GM21526 (cell line): Measurements from ENCODE around the gene MAP7D1.
A peak's percentile ranks its signal among the peaks of the same experiment; 100 is the strongest.

Experiments
- ATAC-seq: cut with Tn5 transposase; IDR thresholded peaks from one replicate; pipeline ENCODE4 v1.9.1; 2021; ENCODE audit warnings: moderate library complexity; ENCODE audit not compliant: unreplicated experiment, low FRiP score

MAP7D1 gene

GRCh38 chr1:36126797-36127500, 29.0 kb upstream of the MAP7D1 start:
- no peak for ATAC-seq

DNA sequence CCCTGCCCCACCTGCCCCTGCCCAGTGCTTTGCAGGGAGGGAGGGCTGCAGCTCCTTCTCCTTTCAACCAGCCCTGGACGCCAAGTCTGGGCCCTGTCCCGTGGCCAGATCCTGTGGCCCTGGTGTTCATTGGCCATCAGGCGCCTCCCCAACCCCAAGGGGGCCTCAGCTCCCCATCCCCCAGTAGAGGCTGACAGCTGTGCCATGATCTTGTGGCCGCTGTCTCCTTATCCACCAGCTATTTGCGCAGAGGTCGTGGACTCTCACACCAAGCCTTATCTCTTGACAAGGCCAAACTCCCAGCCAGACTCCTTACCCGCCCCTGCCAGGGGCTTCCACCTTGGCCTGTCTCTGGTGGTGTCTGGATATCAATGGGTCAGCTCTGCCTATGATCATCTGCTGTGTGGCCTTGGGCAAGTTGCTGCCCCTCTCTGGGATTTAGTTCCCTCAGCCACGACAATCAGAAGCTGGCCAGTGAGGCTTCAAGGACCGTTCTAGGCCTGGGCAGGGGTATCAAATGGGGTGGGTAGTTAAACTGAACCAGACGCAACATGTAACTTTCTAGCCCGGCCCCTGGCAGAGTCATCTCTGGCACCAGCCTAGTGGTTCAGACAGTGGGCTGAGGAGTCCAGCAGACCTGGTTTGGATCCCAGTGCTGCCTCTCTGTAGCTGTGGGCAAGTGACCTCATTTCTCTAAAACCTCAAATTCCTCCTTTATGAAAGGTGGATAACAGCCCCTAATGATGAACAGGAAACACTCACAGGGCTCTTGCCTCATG, 27.6 kb upstream of the MAP7D1 start:
- ATAC-seq: no peak

- ATAC-seq: no peak
These were observed 27.1 kb upstream of the MAP7D1 start for GRCh38 chr1:36128905-36129206.

- no peak for ATAC-seq
These were observed 23.9 kb upstream of the MAP7D1 start for GRCh38 chr1:36132029-36132428.

GRCh38 chr1:36133484-36133883, 22.5 kb upstream of the MAP7D1 start:
- no peak for ATAC-seq

- ATAC-seq: no peak
These were observed 21.9 kb upstream of the MAP7D1 start for GRCh38 chr1:36134031-36134430.

GRCh38 chr1:36134505-36135329, 21.2 kb upstream of the MAP7D1 start:
- no peak for ATAC-seq

DNA sequence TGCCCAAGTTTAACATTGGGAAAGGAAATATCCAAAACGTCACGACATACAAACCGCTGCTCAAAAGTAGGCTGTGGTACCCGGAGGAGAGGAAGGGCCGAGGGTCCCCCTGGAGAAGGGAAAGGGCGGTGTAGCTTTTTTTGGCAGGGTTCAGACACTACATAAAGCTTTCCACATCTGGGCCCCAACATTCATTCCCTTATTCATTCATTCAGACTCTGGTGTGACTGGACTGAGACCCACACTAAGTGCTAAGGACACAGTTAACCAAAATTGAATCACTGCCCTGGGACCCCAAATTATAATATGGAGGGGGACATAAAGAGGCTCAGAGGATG, 20.7 kb upstream of the MAP7D1 start:
- no peak for ATAC-seq

DNA sequence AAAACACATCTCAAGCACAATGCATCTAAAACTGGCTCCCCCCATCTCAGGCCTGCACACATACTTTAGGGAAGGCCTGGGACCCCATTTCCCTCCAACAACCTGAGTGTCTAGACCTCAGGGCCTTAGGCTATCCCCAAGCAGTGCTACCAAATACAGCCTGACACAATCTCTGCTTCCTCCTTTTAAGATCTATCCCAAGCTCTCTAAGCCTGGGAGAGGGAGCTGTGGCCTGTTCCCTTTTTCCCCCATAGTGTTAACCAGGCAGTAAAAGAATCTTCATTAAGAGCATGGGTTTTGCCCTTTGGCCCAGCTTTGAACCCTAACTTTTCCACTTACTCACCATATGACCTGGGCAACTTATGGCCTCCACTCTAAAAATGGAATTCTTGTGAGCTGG, 20.2 kb upstream of the MAP7D1 start:
- no peak for ATAC-seq

- no peak for ATAC-seq
These were observed 19.4 kb upstream of the MAP7D1 start for GRCh38 chr1:36136535-36136934.

DNA sequence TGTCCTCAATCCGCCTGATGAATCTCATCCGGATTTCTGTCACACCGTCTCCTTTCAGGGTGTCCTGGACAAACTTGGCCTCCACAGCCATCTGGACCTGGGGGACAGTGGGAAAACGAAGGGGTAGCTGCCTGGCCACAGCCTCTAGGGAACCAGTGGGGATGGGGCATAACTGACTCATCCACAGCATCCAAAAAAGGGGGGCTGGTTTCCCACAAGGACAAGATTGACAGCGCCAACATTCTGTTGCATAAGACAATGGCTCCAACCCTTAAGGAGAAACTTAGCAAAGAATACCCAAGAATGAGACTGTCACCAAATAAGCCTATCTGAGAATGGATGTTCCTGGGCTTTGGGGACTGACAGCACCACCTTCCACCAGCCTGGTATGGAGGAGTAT, 18.7 kb upstream of the MAP7D1 start:
- no peak for ATAC-seq

- no peak for ATAC-seq
These were observed 18.2 kb upstream of the MAP7D1 start for GRCh38 chr1:36137776-36138175.

- ATAC-seq: no peak
These were observed 16.4 kb upstream of the MAP7D1 start for GRCh38 chr1:36139521-36139920.

- ATAC-seq: no peak
These were observed 13.8 kb upstream of the MAP7D1 start for GRCh38 chr1:36142121-36142520.

GRCh38 chr1:36143424-36143823, 12.5 kb upstream of the MAP7D1 start:
- no peak for ATAC-seq

DNA sequence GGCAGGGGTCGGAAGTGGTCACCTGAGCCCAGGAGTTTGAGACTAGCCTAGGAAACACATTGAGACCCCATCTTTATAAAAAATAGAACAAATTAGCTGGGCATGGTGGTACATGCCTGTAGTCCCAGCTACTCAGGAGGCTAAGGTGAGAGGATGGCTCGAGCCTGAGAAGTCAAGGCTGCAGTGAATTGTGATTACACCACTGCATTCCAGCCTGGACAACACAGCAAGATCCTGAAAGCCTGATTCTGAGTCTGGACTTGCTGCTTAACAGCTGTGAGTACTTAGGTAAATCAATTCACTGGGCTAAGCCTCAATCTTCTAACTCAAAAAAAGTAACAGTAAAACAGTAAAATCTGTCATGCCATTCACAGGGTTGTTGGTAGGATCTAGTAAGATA, 11.5 kb upstream of the MAP7D1 start:
- no peak for ATAC-seq

- no peak for ATAC-seq
These were observed 7.1 kb upstream of the MAP7D1 start for GRCh38 chr1:36148821-36149236.

DNA sequence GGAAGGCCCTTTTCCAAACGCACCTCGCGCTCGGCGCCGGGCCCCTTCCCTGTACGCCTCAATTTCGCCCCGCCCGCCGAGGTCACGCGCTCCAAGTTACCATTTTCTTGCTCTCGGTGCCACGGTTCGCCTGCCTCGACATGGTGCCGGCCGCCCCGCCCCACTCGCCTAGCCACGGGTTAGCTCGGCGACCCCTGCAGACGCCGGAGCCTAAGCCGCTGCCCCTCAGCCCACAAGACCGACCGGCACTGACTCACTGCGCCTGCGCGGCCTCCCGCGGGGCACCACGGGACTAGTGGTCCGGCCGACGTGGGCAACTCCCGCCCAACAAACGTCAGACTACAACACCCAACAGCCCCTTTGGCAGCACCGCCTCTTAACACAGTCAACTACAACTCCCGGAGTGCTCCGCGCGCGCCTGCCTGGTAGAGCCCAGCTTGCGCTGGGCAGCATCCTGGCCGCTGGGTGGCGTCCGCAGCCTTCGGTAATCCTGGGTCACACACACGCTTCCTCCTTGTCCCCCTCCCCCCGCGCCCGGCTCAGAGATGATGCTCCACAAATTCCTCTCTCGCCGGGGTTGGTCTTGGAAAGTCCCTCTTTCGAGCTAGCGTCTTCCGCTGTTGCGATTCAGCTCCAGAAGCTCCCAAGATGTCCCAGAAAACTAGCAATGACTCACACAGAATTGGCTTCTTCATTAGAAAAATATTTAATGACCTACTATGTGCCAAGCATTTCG, 6.6 kb upstream of the MAP7D1 start, which contains the start of gene TRAPPC3:
Gene TRAPPC3, minus strand, starts transcription at position 250 of the 736 bp plus-strand sequence. Its CDS starts 108 bp downstream, at position 142.
- ATAC-seq: peak; percentile 82

DNA sequence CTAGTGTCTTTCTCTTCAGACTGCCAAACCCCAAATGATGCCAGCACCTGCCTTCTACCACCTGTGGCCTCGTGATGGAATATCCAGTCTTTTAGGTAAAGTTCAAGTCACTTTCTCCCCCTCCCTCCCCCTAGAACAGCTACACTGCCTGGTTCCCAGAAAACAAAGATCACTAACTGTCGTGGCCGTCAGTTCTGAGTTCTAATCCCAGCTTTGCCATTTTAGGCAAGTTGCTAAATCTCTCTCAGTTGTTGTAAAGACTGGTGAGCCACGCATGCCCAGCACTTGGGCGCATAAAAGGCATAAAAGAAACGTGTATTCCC, 6.0 kb upstream of the MAP7D1 start:
- ATAC-seq: no peak

GRCh38 chr1:36150296-36151133, 5.4 kb upstream of the MAP7D1 start:
- peak; percentile 37 for ATAC-seq
